Measurements from ENCODE around the gene TRAF3IP1. TPM values are rescaled to one million over a fixed set of nuclear protein-coding genes. Genes with fewer than 3 reads are reported as not detected.

The TRAF3IP1 gene
- total RNA-seq, 2 experiments from 2014 or later = 3.6 to 6.1 TPM

DNA sequence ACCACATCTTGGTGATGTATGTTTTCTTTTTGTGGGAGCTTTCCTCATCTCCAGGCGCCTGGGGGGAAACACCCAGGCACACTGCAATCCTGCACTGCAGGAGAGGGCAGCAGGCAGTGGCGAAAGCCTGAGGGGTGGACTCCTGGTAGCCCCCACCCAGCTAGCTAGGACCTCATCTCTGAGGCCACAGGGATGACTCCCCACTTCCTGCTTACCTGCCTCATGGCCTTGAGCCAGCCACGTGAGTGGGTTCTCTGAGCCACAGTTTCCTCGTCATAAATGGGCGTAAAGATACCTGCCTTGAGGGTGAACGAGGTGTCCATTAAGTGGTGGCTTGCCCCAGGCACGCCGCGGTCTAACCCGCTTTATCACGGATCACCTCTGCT, 19.1 kb downstream of the TRAF3IP1 start:
- DNase-seq = no peak

DNA sequence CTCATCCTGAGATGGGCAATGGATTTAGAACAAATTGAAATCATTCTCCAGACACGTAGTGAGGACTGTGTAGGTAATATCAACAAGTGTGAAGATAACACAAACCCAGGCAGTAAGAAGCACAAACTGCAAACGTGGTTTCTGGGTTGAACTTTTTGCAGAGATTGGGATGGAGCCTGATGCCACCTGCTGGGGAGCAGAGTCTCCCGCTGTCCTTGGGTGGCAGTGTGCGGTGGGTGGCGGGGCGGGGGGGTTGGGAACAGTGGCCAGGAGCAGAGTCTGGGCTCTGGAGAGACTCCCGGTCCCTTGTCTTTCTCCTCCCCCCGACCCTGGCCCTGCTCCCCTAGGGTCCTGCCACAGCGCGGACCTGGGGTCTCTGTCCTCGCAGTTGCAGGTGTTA, 19.5 kb downstream of the TRAF3IP1 start:
- H3K9me3 Mint-ChIP-seq = no peaks in the 10 kb centered on the region
- peak; percentile 17 for DNase-seq
- intact Hi-C loops (cut with micrococcal nuclease) = no loop called here
- CTCF ChIA-PET = interaction anchor here (0.6 kb wide), 1 partner anchor 14 kb away, joined by 3 read pairs; no protein-coding TSS in a partner anchor
- no peaks in the 10 kb centered on the region for H3K4me1 Mint-ChIP-seq (ENCODE audit: low read depth)
- H3K36me3 Mint-ChIP-seq (ENCODE audit: low read depth) = no peaks in the 10 kb centered on the region
- no peak overlapping the region for H3K4me3 Mint-ChIP-seq
- no peak overlapping the region for H3K27ac Mint-ChIP-seq
- H3K27me3 Mint-ChIP-seq (ENCODE audit: low read depth) = no peaks in the 10 kb centered on the region

More for the DNA sequence above, 19.1 kb downstream of the TRAF3IP1 start:
- H3K27me3 Mint-ChIP-seq (ENCODE audit: low read depth) = no peaks in the 10 kb centered on the region
- CTCF ChIA-PET = interaction anchor here (0.6 kb wide), 1 partner anchor 13 kb away, joined by 3 read pairs; no protein-coding TSS in a partner anchor
- no peak overlapping the region for H3K27ac Mint-ChIP-seq
- H3K36me3 Mint-ChIP-seq (ENCODE audit: low read depth) = no peaks in the 10 kb centered on the region
- H3K4me1 Mint-ChIP-seq (ENCODE audit: low read depth) = no peaks in the 10 kb centered on the region
- no peak overlapping the region for H3K4me3 Mint-ChIP-seq
- H3K9me3 Mint-ChIP-seq = no peaks in the 10 kb centered on the region
- intact Hi-C loops (cut with micrococcal nuclease) = no loop called here

DNA sequence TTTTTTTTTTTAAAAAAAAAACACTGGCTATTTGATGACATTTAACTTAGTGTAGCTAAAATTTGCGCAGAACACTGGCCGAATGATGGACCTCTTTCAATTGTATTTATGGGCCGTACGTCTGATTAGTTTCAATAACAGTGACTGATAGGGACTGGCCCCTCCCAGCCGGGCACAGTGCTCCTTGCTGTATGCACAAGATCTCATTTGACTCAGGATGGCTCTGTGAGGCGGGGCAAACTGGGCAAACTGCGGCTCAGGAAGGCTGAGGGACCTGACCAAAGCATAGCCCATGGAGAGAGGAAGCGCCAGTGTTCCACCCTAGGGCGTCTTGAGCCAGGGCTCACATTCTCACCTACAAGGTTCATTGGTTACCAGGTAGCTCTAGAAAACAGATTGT, 21.2 kb downstream of the TRAF3IP1 start:
- no peaks in the 10 kb centered on the region for H3K9me3 Mint-ChIP-seq
- no peaks in the 10 kb centered on the region for H3K36me3 Mint-ChIP-seq (ENCODE audit: low read depth)
- H3K4me1 Mint-ChIP-seq (ENCODE audit: low read depth) = no peaks in the 10 kb centered on the region
- intact Hi-C loops (cut with micrococcal nuclease) = no loop called here
- no peak for DNase-seq
- no peaks in the 10 kb centered on the region for H3K27me3 Mint-ChIP-seq (ENCODE audit: low read depth)
- no peak overlapping the region for H3K27ac Mint-ChIP-seq
- H3K4me3 Mint-ChIP-seq = no peak overlapping the region
- CTCF ChIA-PET = interaction anchor here (0.7 to 1.0 kb wide), 3 partner anchors 57 to 360 kb away, joined by 3 read pairs; no protein-coding TSS in a partner anchor

DNA sequence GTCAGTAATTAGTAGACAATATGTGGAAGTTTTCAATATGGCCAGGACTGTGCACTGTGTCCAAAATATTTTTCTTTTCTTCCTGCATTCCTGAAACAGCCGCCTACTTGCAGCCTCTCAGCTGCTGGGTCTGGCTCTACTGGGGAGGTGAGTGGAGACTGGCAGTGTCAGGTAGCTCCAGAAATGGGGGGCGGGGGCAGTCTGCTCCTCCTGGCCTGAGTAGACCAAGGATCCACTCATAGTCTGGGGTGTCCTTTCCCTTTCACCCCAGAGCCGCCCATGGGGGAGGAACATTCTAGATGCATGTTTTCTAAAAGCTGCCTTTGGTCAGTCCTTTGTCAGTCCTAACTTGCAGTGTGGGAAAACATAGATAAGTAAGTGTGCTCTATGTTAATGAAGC, 23.7 kb downstream of the TRAF3IP1 start:
- Mint-ChIP-seq H3K4me1 (ENCODE audit: low read depth) (no peaks in the 10 kb centered on the region), H3K9me3 (no peaks in the 10 kb centered on the region), H3K27ac (no peak overlapping the region), H3K4me3 (no peak overlapping the region), H3K36me3 (ENCODE audit: low read depth) (peaks cover 2% of the 10 kb centered on the region), H3K27me3 (ENCODE audit: low read depth) (no peaks in the 10 kb centered on the region)
- intact Hi-C loops (cut with micrococcal nuclease) = no loop called here
- DNase-seq = no peak
- CTCF ChIA-PET = interaction anchor here (0.7 to 1.2 kb wide), 2 partner anchors 81 to 150 kb away, joined by 3 read pairs; no protein-coding TSS in a partner anchor

DNA sequence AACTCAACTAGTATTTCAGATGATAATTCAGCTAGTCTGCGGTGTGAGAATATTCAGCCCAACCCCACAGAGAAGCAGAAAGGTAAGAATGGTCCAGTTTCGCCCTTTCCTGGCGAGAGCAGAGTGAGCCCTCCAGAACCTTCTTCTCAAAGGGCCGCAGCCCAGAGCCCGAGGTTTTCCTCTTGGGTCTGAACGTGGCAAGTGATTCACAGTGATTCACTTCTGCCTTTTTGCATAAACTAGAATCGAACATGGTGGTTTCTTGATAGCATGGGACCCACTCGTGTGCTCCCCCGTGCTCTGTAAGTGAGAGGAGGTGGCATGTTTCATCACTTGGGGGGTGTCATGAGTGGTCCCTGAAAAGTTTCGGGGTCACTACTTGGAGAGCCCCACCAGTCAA, 24.2 kb downstream of the TRAF3IP1 start:
- no peaks in the 10 kb centered on the region for H3K9me3 Mint-ChIP-seq
- H3K27me3 Mint-ChIP-seq (ENCODE audit: low read depth) = no peaks in the 10 kb centered on the region

DNA sequence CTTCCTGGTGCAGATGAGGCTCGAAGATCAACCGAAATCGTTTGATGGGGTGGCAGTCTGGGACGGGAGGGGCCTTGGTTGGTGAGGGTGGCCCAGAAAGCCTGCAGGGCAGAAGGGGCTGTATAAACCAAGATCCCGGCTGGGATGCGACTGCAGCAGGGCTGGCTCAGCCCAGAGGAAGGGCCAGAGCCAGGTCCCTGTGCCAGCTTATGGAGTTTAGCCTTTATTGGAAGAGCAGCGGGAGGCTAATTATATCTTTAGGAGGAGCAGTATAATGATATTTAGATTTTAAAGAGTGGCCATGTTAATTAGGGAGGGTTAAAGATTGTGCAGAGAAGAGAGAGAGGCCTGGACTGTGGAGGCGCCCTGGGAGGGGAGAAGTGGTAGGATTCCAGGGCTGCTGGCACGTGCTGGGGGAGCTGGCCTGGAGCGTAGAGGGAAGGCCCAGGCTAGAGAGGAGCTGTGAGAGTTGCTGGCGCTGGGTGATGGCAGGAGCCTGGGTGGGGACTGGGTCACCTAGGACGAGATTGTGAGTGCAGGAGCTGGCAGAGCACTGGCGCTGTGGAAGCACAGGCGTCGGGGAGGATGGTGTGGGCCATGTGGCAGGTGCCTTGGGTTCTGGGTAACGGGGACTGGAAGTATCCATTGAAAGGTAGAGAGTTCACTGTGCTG, 25.1 kb downstream of the TRAF3IP1 start:
- Mint-ChIP-seq H3K27ac (no peak overlapping the region), H3K27me3 (ENCODE audit: low read depth) (no peaks in the 10 kb centered on the region), H3K4me1 (ENCODE audit: low read depth) (no peaks in the 10 kb centered on the region), H3K4me3 (no peak overlapping the region), H3K36me3 (ENCODE audit: low read depth) (peaks cover 5% of the 10 kb centered on the region), H3K9me3 (no peaks in the 10 kb centered on the region)
- DNase-seq = no peak
- intact Hi-C loops (cut with micrococcal nuclease) = no loop called here
- CTCF ChIA-PET = no interaction called here

More for the DNA sequence above, 24.2 kb downstream of the TRAF3IP1 start:
- no peak overlapping the region for H3K4me3 Mint-ChIP-seq
- CTCF ChIA-PET = interaction anchor here (1.2 kb wide), 1 partner anchor 82 kb away, joined by 3 read pairs; no protein-coding TSS in a partner anchor
- intact Hi-C loops (cut with micrococcal nuclease) = no loop called here
- no peak for DNase-seq
- no peak overlapping the region for H3K27ac Mint-ChIP-seq
- no peaks in the 10 kb centered on the region for H3K4me1 Mint-ChIP-seq (ENCODE audit: low read depth)
- peaks cover 5% of the 10 kb centered on the region for H3K36me3 Mint-ChIP-seq (ENCODE audit: low read depth)

DNA sequence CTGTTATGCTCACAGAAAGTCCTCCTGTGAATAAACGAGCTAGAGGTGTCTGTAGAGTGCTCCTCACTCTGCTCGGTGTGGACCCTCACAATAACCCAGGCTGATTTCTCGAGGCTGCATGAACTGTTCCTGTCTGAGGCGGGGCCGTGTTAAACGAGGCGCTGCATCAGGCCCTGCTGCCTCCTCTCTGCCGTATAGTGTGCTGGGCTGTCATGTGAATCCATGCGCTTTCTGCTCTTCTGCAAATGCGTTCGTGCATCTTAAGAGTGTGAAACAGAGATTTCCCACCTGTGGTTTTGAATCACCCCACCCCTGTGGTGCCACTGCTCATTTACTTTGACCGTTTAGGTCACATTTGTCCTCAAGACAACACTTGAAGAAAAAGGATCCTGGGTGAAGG, 26.2 kb downstream of the TRAF3IP1 start:
- Mint-ChIP-seq H3K27me3 (ENCODE audit: low read depth) (no peaks in the 10 kb centered on the region), H3K9me3 (no peaks in the 10 kb centered on the region), H3K4me1 (ENCODE audit: low read depth) (no peaks in the 10 kb centered on the region), H3K4me3 (no peak overlapping the region), H3K36me3 (ENCODE audit: low read depth) (peaks cover 5% of the 10 kb centered on the region), H3K27ac (no peak overlapping the region)
- DNase-seq = no peak
- intact Hi-C loops (cut with micrococcal nuclease) = no loop called here
- CTCF ChIA-PET = no interaction called here

DNA sequence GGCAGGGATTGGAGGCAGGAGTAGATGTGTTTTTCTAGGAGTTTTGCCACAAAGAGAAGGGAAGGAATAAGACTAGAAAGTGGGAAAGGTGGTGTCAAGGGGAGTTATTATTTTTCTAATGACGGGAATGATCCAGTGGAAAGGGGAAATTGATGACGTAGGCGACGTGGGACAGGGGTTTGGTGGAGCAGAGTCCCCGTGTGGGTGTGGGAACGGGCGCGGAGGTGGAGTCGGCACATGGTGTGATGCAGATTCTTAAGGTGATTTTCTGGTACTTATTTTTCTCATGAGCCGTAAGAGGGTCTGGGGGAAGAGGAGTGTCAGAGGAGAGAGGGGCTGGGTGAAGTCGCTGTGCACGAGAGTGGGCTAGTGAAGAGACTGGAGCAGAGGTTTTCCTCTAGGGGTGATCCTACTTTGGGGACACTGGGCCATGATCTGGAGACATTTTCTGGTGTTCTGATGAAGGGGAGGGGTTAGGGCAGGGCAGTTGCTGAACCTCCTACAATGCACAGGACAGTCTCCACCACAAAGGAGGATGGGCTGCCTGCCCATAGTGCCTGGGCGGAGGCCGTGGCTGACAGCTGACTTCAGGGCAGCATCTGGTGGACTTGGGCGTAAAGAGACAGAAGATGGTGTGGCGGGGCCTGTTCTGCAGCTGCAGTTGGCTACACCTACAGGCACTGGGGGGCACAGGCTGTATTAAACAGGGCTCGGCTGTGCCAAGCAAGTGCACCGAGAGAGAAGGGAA, 30.0 kb downstream of the TRAF3IP1 start:
- no peak for DNase-seq
- peaks cover 5% of the 10 kb centered on the region for H3K36me3 Mint-ChIP-seq (ENCODE audit: low read depth)
- no peaks in the 10 kb centered on the region for H3K27me3 Mint-ChIP-seq (ENCODE audit: low read depth)
- H3K27ac Mint-ChIP-seq = no peak overlapping the region
- no peak overlapping the region for H3K4me3 Mint-ChIP-seq
- H3K9me3 Mint-ChIP-seq = no peaks in the 10 kb centered on the region
- intact Hi-C loops (cut with micrococcal nuclease) = no loop called here
- no peaks in the 10 kb centered on the region for H3K4me1 Mint-ChIP-seq (ENCODE audit: low read depth)
- CTCF ChIA-PET = no interaction called here

DNA sequence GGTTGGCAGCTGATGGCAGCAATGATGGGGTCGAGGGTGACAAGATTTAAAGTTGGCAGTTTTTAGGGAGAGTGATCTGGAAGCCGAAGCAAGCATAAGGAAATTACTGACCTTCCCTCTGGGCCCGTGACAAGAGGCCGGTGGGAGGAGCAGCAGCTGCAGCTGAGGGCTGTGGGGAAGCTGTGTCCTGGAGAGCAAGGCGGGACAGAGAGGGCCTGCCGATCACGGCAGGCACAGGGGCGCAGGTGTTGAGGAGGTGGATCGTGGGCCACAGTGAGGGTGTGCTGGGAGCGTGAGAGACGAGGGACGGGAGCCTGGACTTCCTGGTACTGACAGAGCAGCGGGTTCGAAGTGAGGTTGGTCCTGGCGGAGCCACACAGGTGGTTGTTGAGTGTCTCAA, 31.0 kb downstream of the TRAF3IP1 start:
- Mint-ChIP-seq H3K36me3 (ENCODE audit: low read depth) (peaks cover 7% of the 10 kb centered on the region), H3K27me3 (ENCODE audit: low read depth) (no peaks in the 10 kb centered on the region), H3K27ac (no peak overlapping the region), H3K4me3 (no peak overlapping the region), H3K9me3 (no peaks in the 10 kb centered on the region), H3K4me1 (ENCODE audit: low read depth) (no peaks in the 10 kb centered on the region)
- intact Hi-C loops (cut with micrococcal nuclease) = no loop called here
- no peak for DNase-seq
- CTCF ChIA-PET = no interaction called here

DNA sequence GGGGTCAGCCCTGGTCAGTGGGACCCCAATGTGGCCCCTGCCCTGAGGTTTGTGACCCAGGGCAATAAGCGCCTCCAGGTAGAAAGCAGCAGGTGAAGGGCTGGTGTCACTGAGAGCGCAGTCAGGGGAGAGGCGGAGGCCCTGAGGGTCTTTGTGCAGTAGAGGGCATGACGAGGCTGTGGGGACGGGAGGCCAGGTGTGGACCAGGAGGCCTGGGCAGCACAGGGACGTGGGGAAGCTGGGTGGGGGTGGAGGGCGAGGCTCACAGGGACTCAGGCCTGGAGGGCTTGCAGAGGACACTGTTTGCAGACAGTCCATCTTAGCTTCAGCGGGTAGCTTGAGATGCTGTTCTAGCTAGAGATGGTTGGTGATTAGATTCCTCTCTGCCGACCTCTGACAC, 32.0 kb downstream of the TRAF3IP1 start:
- Mint-ChIP-seq H3K27me3 (ENCODE audit: low read depth) (no peaks in the 10 kb centered on the region), H3K27ac (no peak overlapping the region), H3K36me3 (ENCODE audit: low read depth) (peaks cover 6% of the 10 kb centered on the region), H3K4me3 (no peak overlapping the region), H3K4me1 (ENCODE audit: low read depth) (no peaks in the 10 kb centered on the region), H3K9me3 (no peaks in the 10 kb centered on the region)
- CTCF ChIA-PET = no interaction called here
- intact Hi-C loops (cut with micrococcal nuclease) = no loop called here
- DNase-seq = no peak

DNA sequence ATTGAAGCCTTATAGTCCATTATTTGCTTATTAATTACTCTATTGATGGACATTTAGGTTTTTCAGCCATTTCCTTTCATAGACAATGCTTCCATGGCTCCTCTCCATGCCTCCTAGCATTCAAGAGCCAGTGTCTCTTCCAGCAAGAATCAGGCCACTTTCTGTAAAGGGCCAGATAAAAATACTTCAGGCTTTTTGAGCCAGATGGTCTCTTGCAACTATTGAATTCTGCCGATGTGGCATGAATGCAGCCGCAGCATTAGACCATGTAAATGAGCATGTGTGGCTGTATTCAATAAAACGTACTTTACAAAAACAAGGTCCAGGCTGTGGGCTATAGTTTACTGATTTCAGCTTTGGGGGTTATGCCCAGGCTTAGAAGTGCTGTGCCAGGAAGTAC, 38.5 kb downstream of the TRAF3IP1 start:
- CTCF ChIA-PET = no interaction called here
- intact Hi-C loops (cut with micrococcal nuclease) = loop anchor here (5.0 kb wide), 1 partner anchor 429 kb away; no protein-coding TSS in a partner anchor
- Mint-ChIP-seq H3K36me3 (ENCODE audit: low read depth) (peaks cover 9% of the 10 kb centered on the region), H3K27me3 (ENCODE audit: low read depth) (no peaks in the 10 kb centered on the region), H3K4me3 (no peak overlapping the region), H3K9me3 (no peaks in the 10 kb centered on the region), H3K27ac (no peak overlapping the region), H3K4me1 (ENCODE audit: low read depth) (no peaks in the 10 kb centered on the region)
- DNase-seq = no peak

DNA sequence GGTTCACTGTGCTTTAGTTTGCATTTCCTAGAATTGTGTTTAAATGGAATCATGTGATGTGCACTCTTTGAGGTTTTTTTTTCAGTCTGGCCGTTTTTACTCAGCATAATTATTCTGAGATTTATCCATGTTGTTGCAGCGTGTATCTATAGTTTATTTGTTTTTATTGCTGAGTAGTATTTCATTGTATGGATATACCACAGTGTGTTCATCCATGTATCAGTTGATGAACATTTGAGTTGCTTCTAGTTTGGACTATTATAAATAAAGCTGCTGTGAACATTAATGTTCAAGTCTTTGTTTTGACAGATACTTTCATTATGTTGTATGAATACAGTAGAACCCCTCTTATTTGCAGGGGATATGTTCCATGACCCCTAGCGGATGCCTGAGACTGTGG, 39.1 kb downstream of the TRAF3IP1 start:
- intact Hi-C loops (cut with micrococcal nuclease) = loop anchor here (5.0 kb wide), 1 partner anchor 428 kb away; no protein-coding TSS in a partner anchor
- Mint-ChIP-seq H3K27ac (no peak overlapping the region), H3K4me1 (ENCODE audit: low read depth) (no peaks in the 10 kb centered on the region), H3K4me3 (no peak overlapping the region), H3K9me3 (no peaks in the 10 kb centered on the region), H3K27me3 (ENCODE audit: low read depth) (no peaks in the 10 kb centered on the region), H3K36me3 (ENCODE audit: low read depth) (peaks cover 9% of the 10 kb centered on the region)
- DNase-seq = no peak
- CTCF ChIA-PET = no interaction called here

DNA sequence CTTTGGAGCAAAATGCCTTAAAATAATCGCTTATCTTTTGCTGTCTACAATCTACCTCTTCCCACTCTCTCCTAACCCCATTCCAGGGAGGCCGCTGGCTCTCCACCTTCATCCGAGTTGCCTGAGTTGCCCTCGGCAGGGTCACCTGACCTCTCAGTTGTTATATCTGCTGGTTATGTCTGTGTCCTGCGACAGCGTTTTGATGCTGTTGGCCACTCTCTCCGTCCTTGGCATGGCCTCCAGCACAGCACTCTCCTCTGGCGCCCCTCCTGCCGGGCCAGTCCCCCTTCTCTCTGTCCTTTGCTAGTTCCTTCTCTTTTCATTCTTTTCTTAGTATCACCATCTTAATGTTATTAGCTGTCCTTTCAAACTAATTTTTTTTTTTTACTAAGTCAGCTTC, 41.6 kb downstream of the TRAF3IP1 start:
- DNase-seq = no peak
- CTCF ChIA-PET = no interaction called here
- Mint-ChIP-seq H3K4me3 (no peak overlapping the region), H3K27me3 (ENCODE audit: low read depth) (no peaks in the 10 kb centered on the region), H3K36me3 (ENCODE audit: low read depth) (peaks cover 7% of the 10 kb centered on the region), H3K27ac (no peak overlapping the region), H3K4me1 (ENCODE audit: low read depth) (no peaks in the 10 kb centered on the region), H3K9me3 (no peaks in the 10 kb centered on the region)
- intact Hi-C loops (cut with micrococcal nuclease) = no loop called here

Data from activated naive CD4-positive, alpha-beta T cell treated with anti-CD3 and anti-CD28 coated beads for 36 hours (primary cell).